H9 (cell line): ENCODE results near the gene ADAM8. TPM values are rescaled to one million over a fixed set of nuclear protein-coding genes. Genes with fewer than 3 reads are reported as not detected.

Experiments used
- DNase-seq: peaks from one replicate; pipeline ENCODE4 v3.0.0-alpha.2; 2017
- H2AFZ ChIP-seq: one replicate; pipeline ENCODE4 v1.6.1; 2013; ENCODE audit warnings: mild to moderate bottlenecking, low read length, control low read depth, moderate library complexity
- H2AK5ac ChIP-seq: 2 replicates; pipeline ENCODE4 v1.6.1; 2013; ENCODE audit warnings: low read length, control low read depth, mixed read lengths; ENCODE audit not compliant: insufficient read length
- H2BK120ac ChIP-seq: one replicate; pipeline ENCODE4 v1.6.1; 2013; ENCODE audit warnings: low read depth, mild to moderate bottlenecking, low read length, control low read depth, inconsistent platforms; ENCODE audit not compliant: poor library complexity, severe bottlenecking
- H2BK12ac ChIP-seq: 2 replicates; pipeline ENCODE4 v1.6.1; 2013; ENCODE audit warnings: low read length, control low read depth, mixed read lengths, low read depth; ENCODE audit not compliant: insufficient read length
- H2BK15ac ChIP-seq: 2 replicates; pipeline ENCODE4 v1.6.1; 2013; ENCODE audit warnings: low read depth, low read length, control low read depth
- H2BK20ac ChIP-seq: one replicate; pipeline ENCODE4 v1.6.1; 2013; ENCODE audit warnings: low read depth, mild to moderate bottlenecking, low read length, control low read depth, inconsistent platforms; ENCODE audit not compliant: poor library complexity, severe bottlenecking
- H2BK5ac ChIP-seq: 2 replicates; pipeline ENCODE4 v1.6.1; 2013; ENCODE audit warnings: low read length, control low read depth, mixed read lengths; ENCODE audit not compliant: insufficient read length
- H3K14ac ChIP-seq: 2 replicates; pipeline ENCODE4 v1.6.1; 2013; ENCODE audit warnings: low read length, control low read depth; ENCODE audit not compliant: insufficient read depth
- H3K18ac ChIP-seq: 2 replicates; pipeline ENCODE4 v1.6.1; 2013; ENCODE audit warnings: low read depth, mild to moderate bottlenecking, mixed read lengths, low read length, control low read depth; ENCODE audit not compliant: insufficient read length
- H3K23ac ChIP-seq: 2 replicates; pipeline ENCODE4 v1.6.1; 2013; ENCODE audit warnings: low read length, control low read depth, mixed read lengths, low read depth; ENCODE audit not compliant: insufficient read length
- H3K23me2 ChIP-seq: 2 replicates; pipeline ENCODE4 v1.6.1; 2013; ENCODE audit warnings: low read depth, mild to moderate bottlenecking, mixed read lengths, low read length, control low read depth; ENCODE audit not compliant: insufficient read length, poor library complexity, severe bottlenecking
- H3K27ac ChIP-seq: 2 replicates; pipeline ENCODE4 v1.5.1; 2013; ENCODE audit warnings: low read length, control low read depth, mixed read lengths, low read depth; ENCODE audit not compliant: insufficient read length
- H3K27me3 ChIP-seq: 2 replicates; pipeline ENCODE4 v1.6.1; 2013; ENCODE audit warnings: low read length, control low read depth, inconsistent platforms; ENCODE audit not compliant: insufficient read depth
- H3K4ac ChIP-seq: 2 replicates; pipeline ENCODE4 v1.6.1; 2013; ENCODE audit warnings: low read depth, mild to moderate bottlenecking, control low read depth, inconsistent platforms, low read length, moderate library complexity
- H3K4me1 ChIP-seq: 2 replicates; pipeline ENCODE4 v1.6.1; 2013; ENCODE audit warnings: low read length, control low read depth, inconsistent platforms; ENCODE audit not compliant: insufficient read depth
- H3K4me2 ChIP-seq: 2 replicates; pipeline ENCODE4 v1.6.1; 2013; ENCODE audit warnings: low read length, control low read depth, mixed read lengths; ENCODE audit not compliant: insufficient read length, insufficient read depth
- H3K56ac ChIP-seq: 2 replicates; pipeline ENCODE4 v1.6.1; 2013; ENCODE audit warnings: low read depth, mild to moderate bottlenecking, mixed read lengths, low read length, control low read depth; ENCODE audit not compliant: insufficient read length
- H3K79me1 ChIP-seq: 2 replicates; pipeline ENCODE4 v1.6.1; 2013; ENCODE audit warnings: low read depth, mild to moderate bottlenecking, moderate library complexity, low read length, control low read depth, inconsistent platforms; ENCODE audit not compliant: insufficient read depth, poor library complexity, severe bottlenecking
- H3K79me2 ChIP-seq: 2 replicates; pipeline ENCODE4 v1.6.1; 2013; ENCODE audit warnings: low read length, control low read depth, inconsistent platforms; ENCODE audit not compliant: insufficient read depth
- H3K9ac ChIP-seq: 2 replicates; pipeline ENCODE4 v1.6.1; 2013; ENCODE audit warnings: low read length, control low read depth, mixed read lengths; ENCODE audit not compliant: insufficient read length; ENCODE audit errors: extremely low read depth
- H3K9me3 ChIP-seq: one replicate; pipeline ENCODE4 v1.6.1; 2013; ENCODE audit warnings: low read depth, low read length, inconsistent platforms; ENCODE audit not compliant: control insufficient read depth
- H3T11ph ChIP-seq: one replicate; pipeline ENCODE4 v1.6.1; 2013; ENCODE audit warnings: mild to moderate bottlenecking, low read length, control low read depth, inconsistent platforms
- H4K20me1 ChIP-seq: one replicate; pipeline ENCODE4 v1.6.1; 2013; ENCODE audit not compliant: control insufficient read depth, insufficient read length, insufficient read depth
- H4K5ac ChIP-seq: 2 replicates; pipeline ENCODE4 v1.6.1; 2013; ENCODE audit warnings: low read depth, mild to moderate bottlenecking, mixed read lengths, low read length, control low read depth; ENCODE audit not compliant: insufficient read length
- H4K8ac ChIP-seq: replicated peaks from 2 replicates; pipeline ENCODE4 v1.6.1; 2013; ENCODE audit warnings: low read length, control low read depth, mixed read lengths, low read depth; ENCODE audit not compliant: insufficient read length
- H4K91ac ChIP-seq: 2 replicates; pipeline ENCODE4 v1.6.1; 2013; ENCODE audit warnings: low read depth, mild to moderate bottlenecking, moderate library complexity, mixed read lengths, low read length, control low read depth; ENCODE audit not compliant: insufficient read length
- H3K27ac Mint-ChIP-seq, 3 experiments: 2 replicates in 2 of 3; 3 replicates in 1 of 3; pipeline ENCODE4 v1.8.0; 2020 to 2021; ENCODE audit warnings: mixed read lengths in 3 of 3, mild to moderate bottlenecking in 1 of 3, moderate library complexity in 1 of 3
- H3K27me3 Mint-ChIP-seq: 2 replicates; pipeline ENCODE4 v1.8.0; 2021; ENCODE audit warnings: low read depth, mild to moderate bottlenecking, moderate library complexity, mixed read lengths
- H3K36me3 Mint-ChIP-seq, 3 experiments: 2 replicates in 2 of 3; 3 replicates in 1 of 3; pipeline ENCODE4 v1.8.0; 2020 to 2021; ENCODE audit warnings: low read depth in 3 of 3, mixed read lengths in 3 of 3; ENCODE audit not compliant: insufficient read depth in 1 of 3
- H3K4me1 Mint-ChIP-seq, 2 experiments: 2 replicates each; pipeline ENCODE4 v1.8.0; 2020; ENCODE audit warnings: mixed read lengths in 2 of 2
- H3K4me3 Mint-ChIP-seq, 2 experiments: 2 replicates in 1 of 2; 3 replicates in 1 of 2; pipeline ENCODE4 v1.8.0; 2020 to 2021; ENCODE audit warnings: mild to moderate bottlenecking in 2 of 2, mixed read lengths in 2 of 2, moderate library complexity in 1 of 2
- H3K9me3 Mint-ChIP-seq, 2 experiments: 2 replicates in 1 of 2; 3 replicates in 1 of 2; pipeline ENCODE4 v1.8.0; 2020; ENCODE audit warnings: mild to moderate bottlenecking in 2 of 2, mixed read lengths in 2 of 2, moderate library complexity in 1 of 2
- CTCF ChIP-seq: fragments of 200-600 bp; sonication (generic); conservative IDR thresholded peaks from 3 replicates; pipeline ENCODE4 v1.8.0; 2021; ENCODE audit warnings: antibody characterized with exemption, mild to moderate bottlenecking
- WGBS: extraction: QIAGEN DNeasy Blood & Tissue Kit; methylation state at CpG from one replicate; pipeline ENCODE4 v1.1.7; 2013; ENCODE audit warnings: missing lambda C conversion rate, low lambda C conversion rate, mixed read lengths; ENCODE audit not compliant: insufficient read length; ENCODE audit errors: extremely low coverage; 5-methylcytosine and 5-hydroxymethylcytosine counted together
- microRNA-seq: library from miRNA; unstranded; fragments of <30 nt; microRNA quantifications from one replicate; pipeline ENCODE4, GENCODE V29; 2020; ENCODE audit warnings: borderline microRNAs expressed
- total RNA-seq: library from RNA; stranded (reverse); gene quantifications from 2 replicates; pipeline ENCODE4 v1.2.1, GENCODE V29; 2021

The ADAM8 gene
- total RNA-seq, 1 experiment from 2014 or later = 5.4 TPM

- Histone ChIP-seq H4K8ac (no peak overlapping the region), H4K91ac (no peak overlapping the region), H2BK15ac (no peak overlapping the region), H3K27me3 (no peaks in the 10 kb centered on the region), H3K23me2 (no peaks in the 10 kb centered on the region), H3K56ac (no peak overlapping the region), H3K4me2 (no peak overlapping the region), H3K14ac (no peak overlapping the region), H2BK120ac (no peak overlapping the region), H2AK5ac (no peak overlapping the region), H3K9ac (no peak overlapping the region), H2BK12ac (no peak overlapping the region), H3K79me2 (no peaks in the 10 kb centered on the region), H3T11ph (no peak overlapping the region), H3K18ac (no peak overlapping the region), H3K27ac (no peak overlapping the region), H4K5ac (no peak overlapping the region), H2BK5ac (no peak overlapping the region), H3K79me1 (no peaks in the 10 kb centered on the region), H2AFZ (no peak overlapping the region), H3K23ac (no peak overlapping the region), H3K9me3 (no peaks in the 10 kb centered on the region), H3K4me1 (no peaks in the 10 kb centered on the region), H4K20me1 (no peaks in the 10 kb centered on the region), H3K4ac (no peak overlapping the region), H2BK20ac (no peak overlapping the region)
- H3K36me3 Mint-ChIP-seq = peaks cover 2 to 20% (median 12%) of the 10 kb centered on the region in 3 experiments; a peak in 5 of 7 replicates
- no CpG with 5 or more reads among the region's 20 CpGs for WGBS
- H3K4me1 Mint-ChIP-seq = peaks cover under 1 to 4% of the 10 kb centered on the region in 2 experiments; a peak in 2 of 4 replicates
- no peak for TF ChIP-seq CTCF
- no peak overlapping the region for H3K27ac Mint-ChIP-seq
- H3K4me3 Mint-ChIP-seq = no peak overlapping the region
- DNase-seq = no peak
- peaks cover 2 to 5% of the 10 kb centered on the region in 2 experiments; a peak in 2 of 5 replicates for H3K9me3 Mint-ChIP-seq
- peaks cover 2% of the 10 kb centered on the region for H3K27me3 Mint-ChIP-seq
Measured at GRCh38 chr10:133212853-133213494, 63.7 kb downstream of the ADAM8 start.

Small RNAs within 50 kb of the gene (microRNA-seq; reads per million reads assigned to microRNA genes)
- not detected for gene MIR202

Other genes starting within 250 kb of the ADAM8 start
- gene ADGRA1, start 188.9 kb downstream of the ADAM8 start, total RNA-seq = 0.11 and 0.13 TPM in 2 replicates
- 13.7 and 15.7 TPM in 2 replicates for gene KNDC1, start 116.6 kb downstream of the ADAM8 start, total RNA-seq
- 31.5 and 38.6 TPM in 2 replicates for gene UTF1, start 46.7 kb downstream of the ADAM8 start, total RNA-seq
- 10.9 and 11.1 TPM in 2 replicates for gene VENTX, start 39.0 kb downstream of the ADAM8 start, total RNA-seq
- 52.4 and 53.5 TPM in 2 replicates for gene TUBGCP2, start 32.0 kb upstream of the ADAM8 start, total RNA-seq
- 83.6 and 89.4 TPM in 2 replicates for gene ZNF511, start 32.0 kb upstream of the ADAM8 start, total RNA-seq
- 1.9 and 2.9 TPM in 2 replicates for gene CALY, start 60.0 kb upstream of the ADAM8 start, total RNA-seq
- gene PRAP1, start 70.5 kb upstream of the ADAM8 start, total RNA-seq = 0.81 and 1.2 TPM in 2 replicates
- 39.6 and 41.8 TPM in 2 replicates for gene FUOM, start 81.2 kb upstream of the ADAM8 start, total RNA-seq
- 94.1 and 100 TPM in 2 replicates for gene ECHS1, start 96.5 kb upstream of the ADAM8 start, total RNA-seq
- 5.3 and 5.6 TPM in 2 replicates for gene PAOX, start 102.4 kb upstream of the ADAM8 start, total RNA-seq
- gene MTG1, start 117.3 kb upstream of the ADAM8 start, total RNA-seq = 61.4 and 65.3 TPM in 2 replicates
- 0.42 TPM in 2 replicates for gene SPRN, start 147.8 kb upstream of the ADAM8 start, total RNA-seq
- 0.39 and 0.50 TPM in 2 replicates for gene SCART1, start 177.1 kb upstream of the ADAM8 start, total RNA-seq